Erythroblast (primary cell): ENCODE results near the gene PDE7B.

Experiments used
- GATA1 ChIP-seq: IDR thresholded peaks from 2 replicates; pipeline ENCODE4 v1.6.1; 2011; ENCODE audit warnings: low read depth, mild to moderate bottlenecking, control low read depth, low read length, moderate library complexity
- POLR2A ChIP-seq: IDR thresholded peaks from 2 replicates; pipeline ENCODE4 v1.6.1; 2011; ENCODE audit warnings: mild to moderate bottlenecking, low read length

DNA sequence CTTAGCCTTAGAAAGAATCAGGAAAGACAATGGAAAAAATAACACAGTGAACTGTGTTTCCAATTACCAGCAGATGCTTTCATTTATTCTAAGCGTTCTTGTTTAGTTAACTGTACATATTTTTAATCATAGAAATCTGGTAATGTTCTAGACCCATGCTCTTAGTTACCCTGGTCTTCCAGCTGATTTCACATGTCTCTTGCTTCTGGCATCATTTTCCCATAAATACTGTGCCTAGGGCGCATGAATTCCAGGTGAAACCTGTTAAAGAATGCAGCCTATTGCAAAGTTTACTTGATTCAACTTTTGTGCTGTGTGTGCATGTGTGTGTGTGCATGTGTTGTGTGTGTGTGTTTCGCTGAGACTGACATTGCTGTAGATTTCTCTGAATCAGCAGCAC, 178.6 kb downstream of the PDE7B start:
- TF ChIP-seq POLR2A: no peak
- no peak for TF ChIP-seq GATA1
